Panc1 (cell line): ENCODE measurements around the gene SNX3. TPM values are rescaled to one million over a fixed set of nuclear protein-coding genes. Genes with fewer than 3 reads are reported as not detected.

Source experiments
- ATAC-seq: fragments of 200-7000 bp; cut with Tn5 transposase; 2 replicates; pipeline ENCODE4 v1.9.1; 2020; ENCODE audit warnings: mild to moderate bottlenecking, moderate library complexity
- BruUV-seq: library from RNA; stranded (reverse); fragments of 400-500 nt; replicated peaks from 2 replicates; lab custom pipeline; 2021; lab: Mats Ljungman, UMichigan
- CTCF ChIA-PET: fragments of 300-600 bp; sonication (Branson Sonifier 250); formaldehyde crosslinking; loops from one replicate; lab custom pipeline; 2022; ENCODE audit warnings: antibody characterized with exemption; lab: Charles Lee
- POLR2A ChIA-PET: fragments of 300-600 bp; sonication (Branson Sonifier 250); formaldehyde crosslinking; loops from one replicate; lab custom pipeline; 2022; ENCODE audit warnings: antibody characterized with exemption; lab: Charles Lee
- DNase-seq: peaks from one replicate; pipeline ENCODE4 v3.0.0-alpha.2; 2010; ENCODE audit warnings: low read depth, low spot score
- H3K27ac ChIP-seq: 2 replicates; pipeline ENCODE4 v1.5.1; 2011; ENCODE audit warnings: mild to moderate bottlenecking, low read length, inconsistent platforms
- H3K27me3 ChIP-seq: fragments of 200-500 bp; sonication (Bioruptor generic); 2 replicates; pipeline ENCODE4 v1.6.0; 2014; ENCODE audit warnings: low read length, inconsistent platforms; ENCODE audit not compliant: control insufficient read depth, insufficient read depth
- H3K36me3 ChIP-seq: fragments of 200-500 bp; sonication (Bioruptor generic); 2 replicates; pipeline ENCODE4 v1.5.1; 2014; ENCODE audit warnings: inconsistent platforms, mild to moderate bottlenecking, low read length, moderate library complexity; ENCODE audit not compliant: control insufficient read depth, insufficient read depth
- H3K4me1 ChIP-seq: 2 replicates; pipeline ENCODE4 v1.5.1; 2011; ENCODE audit warnings: inconsistent platforms, mild to moderate bottlenecking, low read length, moderate library complexity; ENCODE audit not compliant: control insufficient read depth, insufficient read depth
- H3K4me3 ChIP-seq, 2 experiments: 2 replicates each; pipeline ENCODE4 v1.5.1; 2011 to 2012; ENCODE audit warnings: low read depth in 2 of 2, low read length in 2 of 2, mild to moderate bottlenecking in 2 of 2, inconsistent platforms in 1 of 2, moderate library complexity in 1 of 2
- H3K9me3 ChIP-seq: fragments of 200-500 bp; sonication (Bioruptor generic); 2 replicates; pipeline ENCODE4 v1.5.1; 2014; ENCODE audit warnings: low read depth, mild to moderate bottlenecking, inconsistent platforms, low read length, moderate library complexity; ENCODE audit not compliant: control insufficient read depth, insufficient read depth
- POLR2AphosphoS5 ChIP-seq: IDR thresholded peaks from 2 replicates; pipeline ENCODE4 v1.6.1; 2012; ENCODE audit warnings: mild to moderate bottlenecking, low read depth, low read length, moderate library complexity
- SIN3A ChIP-seq: IDR thresholded peaks from 2 replicates; pipeline ENCODE4 v1.6.1; 2012; ENCODE audit warnings: low read depth, mild to moderate bottlenecking, low read length, moderate library complexity, borderline replicate concordance; ENCODE audit not compliant: insufficient read depth
- TCF7L2 ChIP-seq: IDR thresholded peaks from 2 replicates; pipeline ENCODE4 v1.6.1; 2011; ENCODE audit warnings: mild to moderate bottlenecking, low read depth, low read length, inconsistent platforms
- in situ Hi-C: cut with HindIII; loops from 2 replicates; pipeline ENCODE4 v1.10.0; 2016; ENCODE audit warnings: low sequenced_read_pairs, low pct_unique_long_range_greater_than_20kb
- intact Hi-C: fragments of 100-400 bp; cut with micrococcal nuclease; formaldehyde crosslinking; loops from one replicate; pipeline ENCODE4 v1.10.0; 2022; ENCODE audit not compliant: unreplicated experiment
- total RNA-seq: library from RNA; stranded (reverse); gene quantifications from one replicate; pipeline ENCODE4 v1.2.1, GENCODE V29; 2021; ENCODE audit not compliant: unreplicated experiment
- TF ChIP-seq, protein P1 (sequence below), 2 experiments: IDR thresholded peaks; 2 replicates each; pipeline ENCODE4 v1.6.1; 2011 to 2012; ENCODE audit warnings: low read depth in 2 of 2, control low read depth in 1 of 2, low read length in 1 of 2, mild to moderate bottlenecking in 1 of 2, moderate library complexity in 1 of 2; ENCODE audit not compliant: insufficient read depth in 1 of 2
- TF ChIP-seq, protein P2 (sequence below): fragments of 450-650 bp; IDR thresholded peaks from 2 replicates; pipeline ENCODE4 v1.5.1; 2017; ENCODE audit warnings: mild to moderate bottlenecking

SNX3 gene
- total RNA-seq, 1 experiment from 2014 or later = 223 TPM

DNA sequence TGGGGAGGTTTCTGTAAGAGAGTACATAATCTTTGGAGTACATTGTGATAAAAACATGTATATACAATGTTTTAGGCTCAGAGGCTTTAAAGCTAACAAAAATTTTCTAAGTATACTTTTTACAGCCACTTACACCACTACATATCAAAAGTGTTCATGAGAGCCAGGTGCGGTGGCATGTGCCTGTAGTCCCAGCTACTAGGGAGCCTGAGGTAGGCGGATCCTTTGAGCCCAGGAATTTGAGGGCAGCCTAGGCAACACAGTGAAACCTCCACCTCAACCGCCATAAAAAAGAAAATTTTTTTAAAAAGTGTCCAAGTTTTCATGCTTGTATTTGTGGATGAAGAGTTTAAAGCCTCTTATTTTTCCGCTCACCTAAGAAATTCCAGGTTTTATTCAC is 22.5 kb downstream of the SNX3 start:
- ChIA-PET POLR2A (interaction anchor here (0.7 kb wide), 1 partner anchor 121 kb away, joined by 4 read pairs; no protein-coding TSS in a partner anchor), CTCF (no interaction called here)
- no peaks in the 10 kb centered on the region for H3K9me3 ChIP-seq
- no peak overlapping the region for H3K4me3 ChIP-seq
- in situ Hi-C loops = no loop called here
- H3K27ac ChIP-seq = no peak overlapping the region
- DNase-seq (no peak), ATAC-seq (no peak)
- intact Hi-C loops = loop anchor here (10.0 kb wide), 1 partner anchor 124 kb away; no protein-coding TSS in a partner anchor
- no peaks in the 10 kb centered on the region for H3K4me1 ChIP-seq
- no peak for TF ChIP-seq TCF7L2
- no peak for TF ChIP-seq SIN3A
- no peak for TF ChIP-seq POLR2AphosphoS5
- TF ChIP-seq, protein P1, sequence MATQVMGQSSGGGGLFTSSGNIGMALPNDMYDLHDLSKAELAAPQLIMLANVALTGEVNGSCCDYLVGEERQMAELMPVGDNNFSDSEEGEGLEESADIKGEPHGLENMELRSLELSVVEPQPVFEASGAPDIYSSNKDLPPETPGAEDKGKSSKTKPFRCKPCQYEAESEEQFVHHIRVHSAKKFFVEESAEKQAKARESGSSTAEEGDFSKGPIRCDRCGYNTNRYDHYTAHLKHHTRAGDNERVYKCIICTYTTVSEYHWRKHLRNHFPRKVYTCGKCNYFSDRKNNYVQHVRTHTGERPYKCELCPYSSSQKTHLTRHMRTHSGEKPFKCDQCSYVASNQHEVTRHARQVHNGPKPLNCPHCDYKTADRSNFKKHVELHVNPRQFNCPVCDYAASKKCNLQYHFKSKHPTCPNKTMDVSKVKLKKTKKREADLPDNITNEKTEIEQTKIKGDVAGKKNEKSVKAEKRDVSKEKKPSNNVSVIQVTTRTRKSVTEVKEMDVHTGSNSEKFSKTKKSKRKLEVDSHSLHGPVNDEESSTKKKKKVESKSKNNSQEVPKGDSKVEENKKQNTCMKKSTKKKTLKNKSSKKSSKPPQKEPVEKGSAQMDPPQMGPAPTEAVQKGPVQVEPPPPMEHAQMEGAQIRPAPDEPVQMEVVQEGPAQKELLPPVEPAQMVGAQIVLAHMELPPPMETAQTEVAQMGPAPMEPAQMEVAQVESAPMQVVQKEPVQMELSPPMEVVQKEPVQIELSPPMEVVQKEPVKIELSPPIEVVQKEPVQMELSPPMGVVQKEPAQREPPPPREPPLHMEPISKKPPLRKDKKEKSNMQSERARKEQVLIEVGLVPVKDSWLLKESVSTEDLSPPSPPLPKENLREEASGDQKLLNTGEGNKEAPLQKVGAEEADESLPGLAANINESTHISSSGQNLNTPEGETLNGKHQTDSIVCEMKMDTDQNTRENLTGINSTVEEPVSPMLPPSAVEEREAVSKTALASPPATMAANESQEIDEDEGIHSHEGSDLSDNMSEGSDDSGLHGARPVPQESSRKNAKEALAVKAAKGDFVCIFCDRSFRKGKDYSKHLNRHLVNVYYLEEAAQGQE (IDR thresholded peaks at IDR 0.05; ENCODE audit: insufficient read depth in 1 of 2, low read depth in 2 of 2, low read length in 1 of 2) = no peak
- TF ChIP-seq, protein P2, sequence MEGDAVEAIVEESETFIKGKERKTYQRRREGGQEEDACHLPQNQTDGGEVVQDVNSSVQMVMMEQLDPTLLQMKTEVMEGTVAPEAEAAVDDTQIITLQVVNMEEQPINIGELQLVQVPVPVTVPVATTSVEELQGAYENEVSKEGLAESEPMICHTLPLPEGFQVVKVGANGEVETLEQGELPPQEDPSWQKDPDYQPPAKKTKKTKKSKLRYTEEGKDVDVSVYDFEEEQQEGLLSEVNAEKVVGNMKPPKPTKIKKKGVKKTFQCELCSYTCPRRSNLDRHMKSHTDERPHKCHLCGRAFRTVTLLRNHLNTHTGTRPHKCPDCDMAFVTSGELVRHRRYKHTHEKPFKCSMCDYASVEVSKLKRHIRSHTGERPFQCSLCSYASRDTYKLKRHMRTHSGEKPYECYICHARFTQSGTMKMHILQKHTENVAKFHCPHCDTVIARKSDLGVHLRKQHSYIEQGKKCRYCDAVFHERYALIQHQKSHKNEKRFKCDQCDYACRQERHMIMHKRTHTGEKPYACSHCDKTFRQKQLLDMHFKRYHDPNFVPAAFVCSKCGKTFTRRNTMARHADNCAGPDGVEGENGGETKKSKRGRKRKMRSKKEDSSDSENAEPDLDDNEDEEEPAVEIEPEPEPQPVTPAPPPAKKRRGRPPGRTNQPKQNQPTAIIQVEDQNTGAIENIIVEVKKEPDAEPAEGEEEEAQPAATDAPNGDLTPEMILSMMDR = no peak
- no peaks in the 10 kb centered on the region; the same call in 1 of the 2 replicates for H3K36me3 ChIP-seq
- BruUV-seq = no TSS peak
- H3K27me3 ChIP-seq = no peaks in the 10 kb centered on the region

DNA sequence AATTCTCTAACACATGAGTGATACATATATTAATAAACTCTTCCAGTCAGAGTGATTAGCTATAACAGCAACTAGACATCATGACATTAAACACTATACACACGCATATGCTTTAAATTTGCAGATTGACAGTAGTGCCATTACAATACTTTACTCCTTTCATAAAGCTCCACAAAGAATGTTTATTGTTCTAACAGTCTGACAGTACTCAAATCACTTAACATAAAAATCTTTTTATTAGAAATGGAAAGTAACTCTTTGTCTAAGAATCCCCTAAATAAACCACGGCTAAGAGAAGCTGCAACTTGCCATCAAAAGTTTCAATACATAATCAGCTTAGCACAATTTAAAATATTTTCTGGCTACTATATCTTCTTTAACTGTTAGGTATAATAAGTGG is 24.0 kb downstream of the SNX3 start:
- ATAC-seq = no peak
- Histone ChIP-seq H3K9me3 (no peaks in the 10 kb centered on the region), H3K36me3 (no peaks in the 10 kb centered on the region; the same call in 1 of the 2 replicates), H3K4me1 (no peaks in the 10 kb centered on the region), H3K27me3 (no peaks in the 10 kb centered on the region), H3K27ac (no peak overlapping the region), H3K4me3 (no peak overlapping the region)
- no TSS peak for BruUV-seq
- ChIA-PET POLR2A (no interaction called here), CTCF (interaction anchor here (0.5 kb wide), 1 partner anchor 49 kb away, joined by 9 read pairs; no protein-coding TSS in a partner anchor)
- in situ Hi-C loops = no loop called here
- DNase-seq = no peak
- intact Hi-C loops = loop anchor here (10.0 kb wide), 1 partner anchor 122 kb away; no protein-coding TSS in a partner anchor
- TF ChIP-seq, protein P1 (IDR thresholded peaks at IDR 0.05; ENCODE audit: insufficient read depth in 1 of 2, low read depth in 2 of 2, low read length in 1 of 2) = no peak
- TF ChIP-seq, protein P2 = no peak
- no peak for TF ChIP-seq POLR2AphosphoS5
- TF ChIP-seq TCF7L2 = no peak
- TF ChIP-seq SIN3A = no peak
